HepG2 (cell line): ENCODE results near the gene MMP25. TPM values are rescaled to one million over a fixed set of nuclear protein-coding genes. Genes with fewer than 3 reads are reported as not detected.

ENCODE experiments used
- CBX2 ChIP-seq, 2 experiments: fragments of 200-600 bp in 1 of 2; sonication (generic); formaldehyde crosslinking in 1 of 2; IDR thresholded peaks; 2 replicates each; pipeline versions ENCODE4 v1.7.0 to v1.8.1; 2018 to 2022; ENCODE audit warnings: low read depth in 2 of 2, low read length in 1 of 2, mild to moderate bottlenecking in 1 of 2, missing genetic modification reagents in 1 of 2
- CEBPZ ChIP-seq: IDR thresholded peaks from 2 replicates; pipeline ENCODE4 v1.6.1; 2012; ENCODE audit warnings: low read length, improper control_type of control experiment
- DNMT1 ChIP-seq: sonication (generic); formaldehyde crosslinking; IDR thresholded peaks from 2 replicates; pipeline ENCODE4 v1.5.1; 2020; ENCODE audit warnings: mild to moderate bottlenecking, missing genetic modification reagents
- FOSL2 ChIP-seq: sonication (generic); formaldehyde crosslinking; IDR thresholded peaks from 2 replicates; pipeline ENCODE4 v1.4.0; 2020; ENCODE audit warnings: missing genetic modification reagents
- KLF11 ChIP-seq: IDR thresholded peaks from 2 replicates; pipeline ENCODE4 v1.6.1; 2016; ENCODE audit warnings: missing compliant biosample characterization
- LCORL ChIP-seq, 2 experiments: fragments of 450-650 bp in 1 of 2; sonication (generic) in 1 of 2; formaldehyde crosslinking in 1 of 2; IDR thresholded peaks; 2 replicates each; pipeline versions ENCODE4 v1.5.0 to v1.6.1; 2017 to 2020; ENCODE audit warnings: antibody characterized with exemption in 1 of 2, missing genetic modification reagents in 1 of 2
- PLRG1 ChIP-seq: fragments of 450-650 bp; conservative IDR thresholded peaks from 2 replicates; pipeline ENCODE4 v1.6.1; 2016
- RNF2 ChIP-seq: fragments of 450-650 bp; conservative IDR thresholded peaks from 2 replicates; pipeline ENCODE4 v1.6.1; 2016; ENCODE audit warnings: low read depth
- TARDBP ChIP-seq: sonication (generic); formaldehyde crosslinking; IDR thresholded peaks from 2 replicates; pipeline ENCODE4 v1.8.0; 2022; ENCODE audit warnings: mild to moderate bottlenecking, missing genetic modification reagents
- ZBTB14 ChIP-seq: sonication (generic); formaldehyde crosslinking; IDR thresholded peaks from 2 replicates; pipeline ENCODE4 v1.4.0; 2020; ENCODE audit warnings: missing genetic modification reagents
- ZBTB26 ChIP-seq: IDR thresholded peaks from 2 replicates; pipeline ENCODE4 v1.6.1; 2016; ENCODE audit warnings: missing compliant biosample characterization, missing genetic modification reagents, borderline replicate concordance
- ZBTB33 ChIP-seq: sonication (generic); formaldehyde crosslinking; IDR thresholded peaks from 2 replicates; pipeline ENCODE4 v1.4.0; 2020; ENCODE audit warnings: missing genetic modification reagents
- ZBTB46 ChIP-seq: sonication (generic); formaldehyde crosslinking; IDR thresholded peaks from 2 replicates; pipeline ENCODE4 v1.4.0; 2020; ENCODE audit warnings: mild to moderate bottlenecking, missing genetic modification reagents, borderline replicate concordance
- ZEB1 ChIP-seq: IDR thresholded peaks from 2 replicates; pipeline ENCODE4 v1.6.1; 2012; ENCODE audit warnings: mild to moderate bottlenecking, low read depth, inconsistent platforms; ENCODE audit not compliant: insufficient replicate concordance
- ZFY ChIP-seq: sonication (generic); formaldehyde crosslinking; IDR thresholded peaks from 2 replicates; pipeline ENCODE4 v1.4.0; 2020; ENCODE audit warnings: missing genetic modification reagents
- ZNF550 ChIP-seq: sonication (generic); formaldehyde crosslinking; IDR thresholded peaks from 2 replicates; pipeline ENCODE4 v1.4.0; 2020; ENCODE audit warnings: mild to moderate bottlenecking, missing genetic modification reagents, borderline replicate concordance
- ZNF777 ChIP-seq: sonication (generic); formaldehyde crosslinking; IDR thresholded peaks from 2 replicates; pipeline ENCODE4 v1.4.0; 2020; ENCODE audit warnings: missing genetic modification reagents
- ZNF788 ChIP-seq: sonication (generic); formaldehyde crosslinking; IDR thresholded peaks from 2 replicates; pipeline ENCODE4 v1.5.0; 2020; ENCODE audit warnings: mild to moderate bottlenecking, missing genetic modification reagents, borderline replicate concordance
- ZSCAN20 ChIP-seq: sonication (generic); formaldehyde crosslinking; IDR thresholded peaks from 2 replicates; pipeline ENCODE4 v1.4.0; 2020; ENCODE audit warnings: missing genetic modification reagents, mild to moderate bottlenecking, borderline replicate concordance
- polyA plus RNA-seq, 8 experiments: library from polyadenylated mRNA; depleted of rRNA in 3 of 8; stranded (reverse) in 7 of 8; unstranded in 1 of 8; fragments of >200 nt; fragmentation: Illumina TruSeq in 4 of 8; extraction: Trizol in 4 of 8; gene quantifications; 2 replicates each; pipeline versions ENCODE4 v1.2.1 to v1.2.3, GENCODE V29; 2011 to 2016; ENCODE audit warnings: low read depth in 4 of 8, missing spikeins in 1 of 8, mixed read lengths in 1 of 8; ENCODE audit not compliant: insufficient read depth in 1 of 8
- total RNA-seq, 5 experiments: library from RNA; depleted of rRNA; stranded (reverse); fragments of >200 nt; fragmentation: Illumina TruSeq; extraction: Trizol; gene quantifications; 2 replicates each; pipeline ENCODE4 v1.2.3, GENCODE V29; 2016; ENCODE audit warnings: low read depth in 1 of 5

Gene MMP25
- total and polyA plus RNA-seq, 2 of the 13 experiments (the other 11 are each of a cell fraction or from before 2014, with no cell fraction given): 0.04 to 0.08 TPM

- no peak for TF ChIP-seq ZBTB46
- no peak for TF ChIP-seq ZBTB14 (CRISPR knock-in tag)
- no peak for TF ChIP-seq DNMT1
- TF ChIP-seq ZBTB33 (CRISPR knock-in tag): no peak
- no peak for TF ChIP-seq CEBPZ
- TF ChIP-seq ZSCAN20 (CRISPR knock-in tag): no peak
- TF ChIP-seq ZNF788 (CRISPR knock-in tag): 0 out of 2 replicates have a peak, but pooled peaks have one; percentile 37
- TF ChIP-seq RNF2: no peak
- TF ChIP-seq ZNF550 (CRISPR knock-in tag): no peak
- no peak for TF ChIP-seq KLF11 (CRISPR knock-in tag)
- no peak for TF ChIP-seq PLRG1
- no peak for TF ChIP-seq ZBTB26 (CRISPR knock-in tag)
- no peak for TF ChIP-seq LCORL (IDR thresholded peaks at IDR 0.05)
- TF ChIP-seq LCORL (CRISPR knock-in tag; IDR thresholded peaks at IDR 0.05): peak; percentile 52; the same call in 1 of the 2 replicates
- TF ChIP-seq ZNF777: 0 out of 2 replicates have a peak, but pooled peaks have one; percentile 22
- TF ChIP-seq TARDBP: no peak
- TF ChIP-seq ZEB1: peak; percentile 39
- TF ChIP-seq ZFY: no peak
- 0 out of 2 replicates have a peak, but pooled peaks have one; percentile 44 for TF ChIP-seq FOSL2 (CRISPR knock-in tag)
- no peak for TF ChIP-seq CBX2 (IDR thresholded peaks at IDR 0.05; ENCODE audit: low read depth, low read length)
- no peak for TF ChIP-seq CBX2 (CRISPR knock-in tag; IDR thresholded peaks at IDR 0.05; ENCODE audit: low read depth)
These were observed 39.1 kb upstream of the MMP25 start (continued) for GRCh38 chr16:3007059-3007956.
